ENCODE data around the gene ZC3H6. TPM values are rescaled to one million over a fixed set of nuclear protein-coding genes. Genes with fewer than 3 reads are reported as not detected.

The ZC3H6 gene
- total RNA-seq, 2 experiments from 2014 or later = 4.3 to 16.5 TPM

GRCh38 chr2:112304298-112304941 is 29.0 kb downstream of the ZC3H6 start:
- H3K9me2 ChIP-seq (ENCODE audit: insufficient read depth, low read length) = no peaks in the 10 kb centered on the region
- ChIA-PET CTCF (ENCODE audit: unreplicated experiment) (no interaction called here), POLR2A (no interaction called here)
- no peaks in the 10 kb centered on the region for H3K4me1 ChIP-seq (ENCODE audit: insufficient read depth, low read length, poor library complexity, severe bottlenecking)
- H4K20me1 ChIP-seq (ENCODE audit: insufficient read depth, low read length) = no peaks in the 10 kb centered on the region
- no peak overlapping the region for H3K4me2 ChIP-seq (ENCODE audit: low read length)
- TF ChIP-seq CTCF (conservative IDR thresholded peaks at IDR 0.05; ENCODE audit: low read length) (no peak), EZH2phosphoT487 (IDR thresholded peaks at IDR 0.05; ENCODE audit: borderline replicate concordance, low read depth, low read length) (no peak)
- no TSS peak for BruUV-seq (replicated peaks)
- no peak overlapping the region for H3K4me3 ChIP-seq (ENCODE audit: low read depth, low read length, poor library complexity, severe bottlenecking)
- intact Hi-C loops (cut with micrococcal nuclease; ENCODE audit: unreplicated experiment) = no loop called here
- H2AFZ ChIP-seq (ENCODE audit: low read length) = no peak overlapping the region
- H3K27ac ChIP-seq (ENCODE audit: low read depth, low read length, poor library complexity, severe bottlenecking) = no peak overlapping the region
- DNase-seq (ENCODE audit: low spot score) = no peak
- no peaks in the 10 kb centered on the region for H3K9me3 ChIP-seq (ENCODE audit: low read length)
- no peaks in the 10 kb centered on the region for H3K79me2 ChIP-seq (ENCODE audit: insufficient read depth, low read depth, low read length)
- no peaks in the 10 kb centered on the region for H3K36me3 ChIP-seq (ENCODE audit: insufficient read depth, low read length)

- CTCF ChIA-PET (ENCODE audit: unreplicated experiment) = no interaction called here
- POLR2A ChIA-PET = no interaction called here
- TF ChIP-seq EZH2phosphoT487 (IDR thresholded peaks at IDR 0.05; ENCODE audit: borderline replicate concordance, low read depth, low read length) = no peak
- TF ChIP-seq CTCF (conservative IDR thresholded peaks at IDR 0.05; ENCODE audit: low read length) = no peak
- Histone ChIP-seq H3K79me2 (ENCODE audit: insufficient read depth, low read depth, low read length) (no peaks in the 10 kb centered on the region), H3K9me2 (ENCODE audit: insufficient read depth, low read length) (no peaks in the 10 kb centered on the region), H3K9me3 (ENCODE audit: low read length) (no peaks in the 10 kb centered on the region), H2AFZ (ENCODE audit: low read length) (no peak overlapping the region), H3K4me1 (ENCODE audit: insufficient read depth, low read length, poor library complexity, severe bottlenecking) (no peaks in the 10 kb centered on the region), H4K20me1 (ENCODE audit: insufficient read depth, low read length) (no peaks in the 10 kb centered on the region), H3K4me3 (ENCODE audit: low read depth, low read length, poor library complexity, severe bottlenecking) (no peak overlapping the region), H3K4me2 (ENCODE audit: low read length) (no peak overlapping the region), H3K36me3 (ENCODE audit: insufficient read depth, low read length) (no peaks in the 10 kb centered on the region), H3K27ac (ENCODE audit: low read depth, low read length, poor library complexity, severe bottlenecking) (no peak overlapping the region)
- intact Hi-C loops (cut with micrococcal nuclease; ENCODE audit: unreplicated experiment) = no loop called here
- no peak for DNase-seq (ENCODE audit: low spot score)
- no TSS peak for BruUV-seq (replicated peaks)
Measured at GRCh38 chr2:112305132-112305531, 29.7 kb downstream of the ZC3H6 start.

GRCh38 chr2:112310906-112311305 is 35.5 kb downstream of the ZC3H6 start:
- Histone ChIP-seq H3K27ac (ENCODE audit: low read depth, low read length, poor library complexity, severe bottlenecking) (no peak overlapping the region), H3K4me1 (ENCODE audit: insufficient read depth, low read length, poor library complexity, severe bottlenecking) (no peaks in the 10 kb centered on the region), H3K4me3 (ENCODE audit: low read depth, low read length, poor library complexity, severe bottlenecking) (no peak overlapping the region), H4K20me1 (ENCODE audit: insufficient read depth, low read length) (no peaks in the 10 kb centered on the region), H3K9me2 (ENCODE audit: insufficient read depth, low read length) (no peaks in the 10 kb centered on the region), H3K36me3 (ENCODE audit: insufficient read depth, low read length) (no peaks in the 10 kb centered on the region), H3K4me2 (ENCODE audit: low read length) (no peak overlapping the region), H3K79me2 (ENCODE audit: insufficient read depth, low read depth, low read length) (no peaks in the 10 kb centered on the region), H2AFZ (ENCODE audit: low read length) (no peak overlapping the region), H3K9me3 (ENCODE audit: low read length) (no peaks in the 10 kb centered on the region)
- DNase-seq (ENCODE audit: low spot score) = no peak
- TF ChIP-seq CTCF (conservative IDR thresholded peaks at IDR 0.05; ENCODE audit: low read length) (no peak), EZH2phosphoT487 (IDR thresholded peaks at IDR 0.05; ENCODE audit: borderline replicate concordance, low read depth, low read length) (no peak)
- intact Hi-C loops (cut with micrococcal nuclease; ENCODE audit: unreplicated experiment) = no loop called here
- BruUV-seq (replicated peaks) = no TSS peak
- CTCF ChIA-PET (ENCODE audit: unreplicated experiment) = no interaction called here
- POLR2A ChIA-PET = no interaction called here
